Neural progenitor cell (in vitro differentiated cells): ENCODE results near the gene ISG15. TPM values are rescaled to one million over a fixed set of nuclear protein-coding genes. Genes with fewer than 3 reads are reported as not detected.
A peak's percentile ranks its signal among the peaks of the same experiment; 100 is the strongest.
"Not testable (repeated sequence)": the region's sequence is repeated elsewhere in the genome, so short reads cannot be mapped to it uniquely, and the experiment has no call there.

ENCODE experiments used
- DNase-seq: peaks from one replicate; pipeline ENCODE4 v3.0.0-alpha.2; 2016; ENCODE audit warnings: low spot score
- H2AFZ ChIP-seq: fragments of 200-600 bp; sonication (generic); replicated peaks from 2 replicates; pipeline ENCODE4 v1.6.1; 2016; ENCODE audit warnings: antibody characterized with exemption
- H3F3A ChIP-seq: fragments of 200-600 bp; sonication (generic); 2 replicates; pipeline ENCODE4 v1.6.1; 2016; ENCODE audit warnings: antibody characterized with exemption, low read depth
- H3K27ac ChIP-seq: fragments of 200-600 bp; sonication (generic); 2 replicates; pipeline ENCODE4 v1.5.1; 2016; ENCODE audit warnings: mild to moderate bottlenecking
- H3K27me3 ChIP-seq: fragments of 200-600 bp; sonication (generic); 2 replicates; pipeline ENCODE4 v1.6.1; 2016; ENCODE audit warnings: mild to moderate bottlenecking, moderate library complexity
- H3K36me3 ChIP-seq: fragments of 200-600 bp; sonication (generic); 2 replicates; pipeline ENCODE4 v1.5.1; 2016
- H3K4me1 ChIP-seq: fragments of 200-600 bp; sonication (generic); 2 replicates; pipeline ENCODE4 v1.6.1; 2016; ENCODE audit warnings: mixed run types
- H3K4me2 ChIP-seq: fragments of 200-600 bp; sonication (generic); 2 replicates; pipeline ENCODE4 v1.6.1; 2016
- H3K4me3 ChIP-seq: fragments of 200-600 bp; sonication (generic); 2 replicates; pipeline ENCODE4 v1.5.1; 2016
- H3K79me2 ChIP-seq: fragments of 200-600 bp; sonication (generic); 2 replicates; pipeline ENCODE4 v1.6.1; 2016; ENCODE audit warnings: low read depth
- H3K9ac ChIP-seq: fragments of 200-600 bp; sonication (generic); 2 replicates; pipeline ENCODE4 v1.6.1; 2016
- H3K9me3 ChIP-seq: fragments of 200-600 bp; sonication (generic); 2 replicates; pipeline ENCODE4 v1.5.1; 2016; ENCODE audit warnings: low read depth
- H4K20me1 ChIP-seq: fragments of 200-600 bp; sonication (generic); 2 replicates; pipeline ENCODE4 v1.6.1; 2016; ENCODE audit warnings: low read depth
- H3K27ac Mint-ChIP-seq: 3 replicates; pipeline ENCODE4 v1.8.0; 2021; ENCODE audit warnings: mixed read lengths
- H3K27me3 Mint-ChIP-seq: 2 replicates; pipeline ENCODE4 v1.8.0; 2022; ENCODE audit warnings: low read depth, mild to moderate bottlenecking, inconsistent platforms, moderate library complexity, mixed read lengths; ENCODE audit not compliant: insufficient read depth
- H3K36me3 Mint-ChIP-seq: 3 replicates; pipeline ENCODE4 v1.8.0; 2021; ENCODE audit warnings: mixed read lengths
- H3K4me1 Mint-ChIP-seq: 3 replicates; pipeline ENCODE4 v1.8.0; 2021; ENCODE audit warnings: mixed read lengths
- H3K4me3 Mint-ChIP-seq: 3 replicates; pipeline ENCODE4 v1.8.0; 2021; ENCODE audit warnings: mild to moderate bottlenecking, moderate library complexity, mixed read lengths
- H3K9me3 Mint-ChIP-seq: 3 replicates; pipeline ENCODE4 v1.8.0; 2020; ENCODE audit warnings: mixed read lengths
- CTCF ChIP-seq: fragments of 200-600 bp; sonication (generic); IDR thresholded peaks from 2 replicates; pipeline ENCODE4 v1.5.1; 2017; ENCODE audit warnings: antibody characterized with exemption, mild to moderate bottlenecking
- EZH2 ChIP-seq: fragments of 200-600 bp; sonication (generic); IDR thresholded peaks from 2 replicates; pipeline ENCODE4 v1.6.1; 2017; ENCODE audit warnings: antibody characterized with exemption, mild to moderate bottlenecking, moderate library complexity
- EZH2phosphoT487 ChIP-seq: fragments of 200-600 bp; sonication (generic); IDR thresholded peaks from 2 replicates; pipeline ENCODE4 v1.6.1; 2017; ENCODE audit warnings: antibody characterized with exemption
- total RNA-seq: library from RNA; depleted of rRNA; stranded (reverse); fragments of >200 nt; gene quantifications from 2 replicates; pipeline ENCODE4 v1.2.3, GENCODE V29; 2015; ENCODE audit warnings: low replicate concordance

Gene ISG15
- total RNA-seq, 1 donor from 2014 or later = 22.4 TPM

GRCh38 chr1:1004780-1005697, 8.3 kb upstream of the ISG15 start:
- peak overlapping the region; percentile 40 for H3K27ac Mint-ChIP-seq
- peaks cover 2% of the 10 kb centered on the region for H3K36me3 Mint-ChIP-seq
- H3K27me3 Mint-ChIP-seq = peaks cover 10% of the 10 kb centered on the region
- peak; percentile 75 for DNase-seq
- Histone ChIP-seq H3K79me2 (no peaks in the 10 kb centered on the region), H3K9ac (no peak overlapping the region), H3K4me1 (peaks cover 26% of the 10 kb centered on the region), H3K9me3 (no peaks in the 10 kb centered on the region), H3F3A (peaks cover 17% of the 10 kb centered on the region), H3K27me3 (peaks cover 36% of the 10 kb centered on the region), H2AFZ (peak overlapping the region; percentile 26), H4K20me1 (no peaks in the 10 kb centered on the region), H3K27ac (no peak overlapping the region), H3K4me3 (no peak overlapping the region), H3K36me3 (no peaks in the 10 kb centered on the region), H3K4me2 (peak overlapping the region; percentile 65)
- H3K4me1 Mint-ChIP-seq = peaks cover 25% of the 10 kb centered on the region
- TF ChIP-seq CTCF = no peak
- TF ChIP-seq EZH2 = no peak
- no peak for TF ChIP-seq EZH2phosphoT487
- peak overlapping the region; percentile 71 for H3K4me3 Mint-ChIP-seq
- no peaks in the 10 kb centered on the region for H3K9me3 Mint-ChIP-seq

GRCh38 chr1:1005774-1006304, 7.5 kb upstream of the ISG15 start:
- H3K9ac ChIP-seq = no peak overlapping the region
- peak overlapping the region; percentile 65 for H3K4me2 ChIP-seq
- H3K9me3 Mint-ChIP-seq = no peaks in the 10 kb centered on the region
- no peak for DNase-seq
- H3K36me3 Mint-ChIP-seq = peaks cover 2% of the 10 kb centered on the region
- TF ChIP-seq EZH2 (no peak), CTCF (no peak), EZH2phosphoT487 (no peak)
- peaks cover 8% of the 10 kb centered on the region for H3K27me3 Mint-ChIP-seq
- peaks cover 28% of the 10 kb centered on the region for H3K27me3 ChIP-seq
- H3F3A ChIP-seq = peaks cover 11% of the 10 kb centered on the region
- no peaks in the 10 kb centered on the region for H3K9me3 ChIP-seq
- no peaks in the 10 kb centered on the region for H3K36me3 ChIP-seq
- no peak overlapping the region for H2AFZ ChIP-seq
- H3K27ac ChIP-seq = no peak overlapping the region
- H3K27ac Mint-ChIP-seq = no peak overlapping the region
- H4K20me1 ChIP-seq = no peaks in the 10 kb centered on the region
- H3K4me3 ChIP-seq = no peak overlapping the region
- peaks cover 26% of the 10 kb centered on the region for H3K4me1 ChIP-seq
- no peaks in the 10 kb centered on the region for H3K79me2 ChIP-seq
- H3K4me1 Mint-ChIP-seq = peaks cover 23% of the 10 kb centered on the region
- no peak overlapping the region for H3K4me3 Mint-ChIP-seq

- Histone ChIP-seq H4K20me1 (no peaks in the 10 kb centered on the region), H3K4me1 (peaks cover 26% of the 10 kb centered on the region), H2AFZ (no peak overlapping the region), H3F3A (peaks cover 7% of the 10 kb centered on the region), H3K36me3 (no peaks in the 10 kb centered on the region), H3K9ac (no peak overlapping the region), H3K9me3 (no peaks in the 10 kb centered on the region), H3K4me3 (no peak overlapping the region), H3K4me2 (no peak overlapping the region), H3K27ac (no peak overlapping the region), H3K27me3 (peaks cover 21% of the 10 kb centered on the region), H3K79me2 (no peaks in the 10 kb centered on the region)
- H3K27ac Mint-ChIP-seq = no peak overlapping the region
- no peak overlapping the region for H3K4me3 Mint-ChIP-seq
- H3K27me3 Mint-ChIP-seq = peaks cover 5% of the 10 kb centered on the region
- no peak for DNase-seq
- TF ChIP-seq CTCF (no peak), EZH2 (no peak), EZH2phosphoT487 (no peak)
- no peaks in the 10 kb centered on the region for H3K9me3 Mint-ChIP-seq
- H3K4me1 Mint-ChIP-seq = peaks cover 23% of the 10 kb centered on the region
- peaks cover 2% of the 10 kb centered on the region for H3K36me3 Mint-ChIP-seq
Observed at GRCh38 chr1:1006305-1007159, 6.8 kb upstream of the ISG15 start.

- H3K36me3 Mint-ChIP-seq, H3K9me3 Mint-ChIP-seq: not testable (repeated sequence)
Observed at GRCh38 chr1:1010131-1010530, 3.2 kb upstream of the ISG15 start.

More at GRCh38 chr1:1010131-1010530, 3.2 kb upstream of the ISG15 start:
- Histone ChIP-seq H3K4me1 (peaks cover 32% of the 10 kb centered on the region), H3F3A (peaks cover 24% of the 10 kb centered on the region)
- H3K27me3 Mint-ChIP-seq, H3K27ac ChIP-seq, H3K27me3 ChIP-seq, H4K20me1 ChIP-seq, H3K4me2 ChIP-seq, H3K27ac Mint-ChIP-seq, H3K9ac ChIP-seq, H3K79me2 ChIP-seq, H3K36me3 ChIP-seq, H3K4me3 Mint-ChIP-seq, H3K9me3 ChIP-seq, DNase-seq, H2AFZ ChIP-seq, H3K4me3 ChIP-seq: not testable (repeated sequence)
- H3K4me1 Mint-ChIP-seq = peaks cover 31% of the 10 kb centered on the region
